Endothelial cell of umbilical vein (primary cell): ENCODE results near the gene GCNT2. TPM values are rescaled to one million over a fixed set of nuclear protein-coding genes. Genes with fewer than 3 reads are reported as not detected.

Experiments used
- BruUV-seq: library from RNA; stranded (reverse); fragments of 400-500 nt; replicated peaks from 2 replicates; lab custom pipeline; 2021; lab: Mats Ljungman, UMichigan
- CTCF ChIA-PET: fragments of 300-600, 350-600 bp; sonication (Branson Sonifier 250); formaldehyde crosslinking; loops from one replicate; lab custom pipeline; 2021; ENCODE audit warnings: antibody characterized with exemption, inconsistent platforms; lab: Charles Lee
- POLR2A ChIA-PET: fragments of 300-600, 350-600 bp; sonication (Branson Sonifier 250); formaldehyde crosslinking; loops from one replicate; lab custom pipeline; 2021; ENCODE audit warnings: antibody characterized with exemption, inconsistent platforms; lab: Charles Lee
- DNase-seq: peaks from one replicate; pipeline ENCODE4 v3.0.0-alpha.2; 2011; ENCODE audit warnings: low read depth, low spot score
- FAIRE-seq: peaks from 2 replicates; lab custom pipeline; 2011; peaks lifted over from hg19 to GRCh38; lab: Jason Lieb, UNC
- H2AFZ ChIP-seq: 2 replicates; pipeline ENCODE4 v1.6.0; 2012; ENCODE audit warnings: low read depth, low read length, control low read depth, inconsistent platforms
- H3K27ac ChIP-seq: 2 replicates; pipeline ENCODE4 v1.5.1; 2011; ENCODE audit warnings: low read depth, mild to moderate bottlenecking, control low read depth, low read length, moderate library complexity; ENCODE audit not compliant: insufficient read depth
- H3K27me3 ChIP-seq, 2 experiments: 2 replicates each; pipeline versions ENCODE4 v1.6.0 to v1.6.1; 2011; ENCODE audit warnings: low read length in 2 of 2, mixed read lengths in 1 of 2; ENCODE audit not compliant: control insufficient read depth in 2 of 2, insufficient read depth in 2 of 2
- H3K36me3 ChIP-seq, 2 experiments: 2 replicates in 1 of 2; 3 replicates in 1 of 2; pipeline ENCODE4 v1.5.1; 2011; ENCODE audit warnings: low read length in 2 of 2, mild to moderate bottlenecking in 1 of 2, moderate library complexity in 1 of 2; ENCODE audit not compliant: control insufficient read depth in 2 of 2, insufficient read depth in 2 of 2; ENCODE audit errors: extremely low read depth in 1 of 2
- H3K4me1 ChIP-seq: 3 replicates; pipeline ENCODE4 v1.5.1; 2011; ENCODE audit warnings: mild to moderate bottlenecking, low read length; ENCODE audit not compliant: control insufficient read depth, insufficient read depth; ENCODE audit errors: extremely low read depth
- H3K4me2 ChIP-seq: 2 replicates; pipeline ENCODE4 v1.6.1; 2011; ENCODE audit warnings: low read length, control low read depth, mixed read lengths; ENCODE audit not compliant: insufficient read depth
- H3K4me3 ChIP-seq, 3 experiments: fragments of 200-600 bp in 1 of 3; sonication (generic), shearing (Covaris generic) in 1 of 3; replicated peaks in 1 of 3; 2 replicates each; pipeline ENCODE4 v1.5.1; 2011 to 2016; ENCODE audit warnings: control low read depth in 3 of 3, low read length in 3 of 3, mild to moderate bottlenecking in 2 of 3, inconsistent platforms in 1 of 3, low read depth in 1 of 3, moderate library complexity in 1 of 3; ENCODE audit not compliant: insufficient read depth in 1 of 3
- H3K79me2 ChIP-seq: 2 replicates; pipeline ENCODE4 v1.6.0; 2012; ENCODE audit warnings: low read length, inconsistent platforms; ENCODE audit not compliant: control insufficient read depth, insufficient read depth
- H3K9ac ChIP-seq: replicated peaks from 2 replicates; pipeline ENCODE3; 2011; ENCODE audit warnings: low read length, control low read depth; ENCODE audit not compliant: insufficient read depth; ENCODE audit errors: extremely low read depth
- H3K9me1 ChIP-seq: replicated peaks from 3 replicates; pipeline ENCODE4 v1.6.0; 2011; ENCODE audit warnings: mild to moderate bottlenecking, low read length; ENCODE audit not compliant: control insufficient read depth, insufficient read depth; ENCODE audit errors: extremely low read depth
- H3K9me3 ChIP-seq: replicated peaks from 2 replicates; pipeline ENCODE4 v1.5.1; 2012; ENCODE audit warnings: low read length, inconsistent platforms; ENCODE audit not compliant: control insufficient read depth, insufficient read depth
- H4K20me1 ChIP-seq: replicated peaks from 2 replicates; pipeline ENCODE3; 2011; ENCODE audit warnings: mild to moderate bottlenecking, low read length; ENCODE audit not compliant: control insufficient read depth, insufficient read depth; ENCODE audit errors: extremely low read depth
- EZH2 ChIP-seq: IDR thresholded peaks from 2 replicates; pipeline ENCODE4 v1.6.1; 2012; ENCODE audit warnings: borderline replicate concordance, low read depth, mild to moderate bottlenecking, moderate library complexity, low read length, inconsistent platforms; ENCODE audit not compliant: severe bottlenecking
- FOS ChIP-seq: IDR thresholded peaks from 2 replicates; pipeline ENCODE4 v1.6.1; 2011; ENCODE audit warnings: mild to moderate bottlenecking, low read length, moderate library complexity, borderline replicate concordance; ENCODE audit not compliant: insufficient read depth
- GATA2 ChIP-seq: IDR thresholded peaks from 2 replicates; pipeline ENCODE4 v1.7.0; 2011; ENCODE audit warnings: low read depth, mild to moderate bottlenecking, moderate library complexity, mixed read lengths, low read length; ENCODE audit not compliant: insufficient read length, insufficient read depth
- JUN ChIP-seq: IDR thresholded peaks from 2 replicates; pipeline ENCODE4 v1.6.1; 2011; ENCODE audit warnings: borderline replicate concordance, low read depth; ENCODE audit not compliant: insufficient read length, insufficient read depth
- MYC ChIP-seq: IDR thresholded peaks from one replicate; pipeline ENCODE4 v1.6.1; 2011; ENCODE audit warnings: mild to moderate bottlenecking, low read depth, low read length
- POLR2A ChIP-seq: IDR thresholded peaks from 2 replicates; pipeline ENCODE4 v1.6.1; 2012; ENCODE audit warnings: low read depth, mild to moderate bottlenecking, control low read depth, low read length
- POLR2AphosphoS5 ChIP-seq: IDR thresholded peaks from 2 replicates; pipeline ENCODE4 v1.6.1; 2012; ENCODE audit warnings: low read depth, mild to moderate bottlenecking, control low read depth, low read length, moderate library complexity; ENCODE audit not compliant: insufficient read depth
- dilution Hi-C: fragments of 300-500 bp; cut with MboI; formaldehyde crosslinking; loops from one replicate; pipeline ENCODE4 v1.15.0; 2019; ENCODE audit warnings: low sequenced_read_pairs; ENCODE audit not compliant: extremely low pct_ligation_motif_present
- intact Hi-C: fragments of 100-400 bp; cut with micrococcal nuclease; formaldehyde crosslinking; loops from one replicate; pipeline ENCODE4 v1.10.0; 2022
- polyA plus RNA-seq, 4 experiments: library from polyadenylated mRNA; depleted of rRNA in 3 of 4; stranded (reverse) in 3 of 4; unstranded in 1 of 4; fragments of >200 nt; gene quantifications; 2 replicates each; pipeline versions ENCODE4 v1.2.1 to v1.2.3, GENCODE V29; 2011 to 2012; ENCODE audit warnings: missing spikeins in 1 of 4
- total RNA-seq: library from RNA; stranded (reverse); gene quantifications from 2 replicates; pipeline ENCODE4 v1.2.3, GENCODE V29; 2021
- TF ChIP-seq, protein P1 (sequence below), 2 donors: IDR thresholded peaks; 1 replicate in 1 of 2; 2 replicates in 1 of 2; pipeline ENCODE4 v1.5.1; 2011; ENCODE audit warnings: low read length in 2 of 2, mild to moderate bottlenecking in 2 of 2, moderate library complexity in 2 of 2, control low read depth in 1 of 2, inconsistent platforms in 1 of 2, low read depth in 1 of 2; ENCODE audit not compliant: insufficient read depth in 1 of 2; ENCODE audit errors: extremely low read depth in 1 of 2
- TF ChIP-seq, protein P2 (sequence below): IDR thresholded peaks from 2 replicates; pipeline ENCODE4 v1.6.1; 2011; ENCODE audit not compliant: insufficient read depth, insufficient read length

GCNT2 gene
- total and polyA plus RNA-seq, 2 donors (not counting 3 experiments of a cell fraction or from before 2014, with no cell fraction given), result 3.8 to 10.9 TPM

DNA sequence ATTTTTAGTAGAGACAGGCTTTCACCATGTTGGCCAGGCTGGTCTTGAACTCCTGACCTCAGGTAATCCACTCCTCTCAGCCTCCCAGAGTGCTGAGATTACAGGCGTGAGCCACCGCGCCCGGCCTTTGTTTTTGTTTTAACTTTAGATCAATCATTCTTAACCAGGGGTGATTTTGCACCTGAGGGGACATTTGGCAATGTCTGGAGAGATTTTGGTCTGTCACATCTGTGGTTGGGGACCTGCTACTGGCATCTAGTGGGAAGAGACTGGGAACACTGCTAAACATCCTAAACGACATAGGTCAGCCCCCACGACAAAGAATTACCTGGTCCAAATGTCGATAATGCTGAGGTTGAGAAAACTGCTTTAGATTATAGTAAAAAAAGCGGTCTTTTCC is 91.0 kb downstream of the GCNT2 start:
- intact Hi-C loops, result no loop called here
- H4K20me1 ChIP-seq, result no peaks in the 10 kb centered on the region
- CTCF ChIA-PET, result no interaction called here
- no peaks in the 10 kb centered on the region for H3K9me3 ChIP-seq
- H3K4me3 ChIP-seq, result no peak overlapping the region
- no peaks in the 10 kb centered on the region for H3K4me1 ChIP-seq
- no peak overlapping the region for H3K4me2 ChIP-seq
- H3K27me3 ChIP-seq, result no peaks in the 10 kb centered on the region
- no peaks in the 10 kb centered on the region for H3K9me1 ChIP-seq
- no peak for FAIRE-seq
- no peak for DNase-seq
- no peak overlapping the region for H3K27ac ChIP-seq
- H3K36me3 ChIP-seq, result no peaks in the 10 kb centered on the region
- H2AFZ ChIP-seq, result no peak overlapping the region
- POLR2A ChIA-PET, result no interaction called here
- H3K9ac ChIP-seq, result no peak overlapping the region
- dilution Hi-C loops, result no loop called here
- no peak for TF ChIP-seq POLR2AphosphoS5
- no peak for TF ChIP-seq GATA2
- TF ChIP-seq, protein P1, sequence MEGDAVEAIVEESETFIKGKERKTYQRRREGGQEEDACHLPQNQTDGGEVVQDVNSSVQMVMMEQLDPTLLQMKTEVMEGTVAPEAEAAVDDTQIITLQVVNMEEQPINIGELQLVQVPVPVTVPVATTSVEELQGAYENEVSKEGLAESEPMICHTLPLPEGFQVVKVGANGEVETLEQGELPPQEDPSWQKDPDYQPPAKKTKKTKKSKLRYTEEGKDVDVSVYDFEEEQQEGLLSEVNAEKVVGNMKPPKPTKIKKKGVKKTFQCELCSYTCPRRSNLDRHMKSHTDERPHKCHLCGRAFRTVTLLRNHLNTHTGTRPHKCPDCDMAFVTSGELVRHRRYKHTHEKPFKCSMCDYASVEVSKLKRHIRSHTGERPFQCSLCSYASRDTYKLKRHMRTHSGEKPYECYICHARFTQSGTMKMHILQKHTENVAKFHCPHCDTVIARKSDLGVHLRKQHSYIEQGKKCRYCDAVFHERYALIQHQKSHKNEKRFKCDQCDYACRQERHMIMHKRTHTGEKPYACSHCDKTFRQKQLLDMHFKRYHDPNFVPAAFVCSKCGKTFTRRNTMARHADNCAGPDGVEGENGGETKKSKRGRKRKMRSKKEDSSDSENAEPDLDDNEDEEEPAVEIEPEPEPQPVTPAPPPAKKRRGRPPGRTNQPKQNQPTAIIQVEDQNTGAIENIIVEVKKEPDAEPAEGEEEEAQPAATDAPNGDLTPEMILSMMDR (IDR thresholded peaks at IDR 0.05; ENCODE audit: extremely low read depth in 1 of 2, insufficient read depth in 1 of 2, low read depth in 1 of 2, low read length in 2 of 2), result no peak
- TF ChIP-seq EZH2, result no peak
- TF ChIP-seq JUN, result no peak
- BruUV-seq, result no TSS peak
- no peaks in the 10 kb centered on the region for H3K79me2 ChIP-seq

DNA sequence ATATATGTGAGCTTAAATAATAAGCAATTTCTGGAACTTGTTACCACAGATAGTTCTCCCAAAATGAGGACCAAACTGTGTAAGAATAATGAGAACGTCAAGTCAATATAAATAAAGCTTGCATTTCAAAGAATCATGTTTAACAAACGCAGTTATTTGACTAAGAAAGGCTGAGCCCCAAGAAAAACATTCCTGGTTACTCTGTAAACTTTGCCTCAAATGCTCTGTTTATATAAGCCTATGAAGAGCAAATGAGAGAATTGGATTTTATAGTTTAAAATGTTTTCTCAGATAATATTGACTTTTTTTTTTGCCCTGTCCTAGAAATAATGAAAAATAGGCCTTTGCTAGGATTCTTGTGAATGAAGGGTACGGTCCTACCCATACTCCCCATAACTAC is 91.9 kb downstream of the GCNT2 start:
- no peak overlapping the region for H3K4me3 ChIP-seq
- CTCF ChIA-PET, result interaction anchor here (0.8 kb wide), 1 partner anchor 103 kb away, joined by 3 read pairs; no protein-coding TSS in a partner anchor
- no peaks in the 10 kb centered on the region for H3K27me3 ChIP-seq
- no peaks in the 10 kb centered on the region for H3K4me1 ChIP-seq
- H3K4me2 ChIP-seq, result no peak overlapping the region
- no peak overlapping the region for H3K9ac ChIP-seq
- H4K20me1 ChIP-seq, result no peaks in the 10 kb centered on the region
- no peaks in the 10 kb centered on the region for H3K9me3 ChIP-seq
- no peak overlapping the region for H3K27ac ChIP-seq
- FAIRE-seq (no peak), DNase-seq (no peak)
- TF ChIP-seq MYC (no peak), EZH2 (no peak), POLR2A (no peak), JUN (no peak), POLR2AphosphoS5 (no peak), GATA2 (no peak), FOS (no peak)
- TF ChIP-seq, protein P1 (IDR thresholded peaks at IDR 0.05; ENCODE audit: extremely low read depth in 1 of 2, insufficient read depth in 1 of 2, low read depth in 1 of 2, low read length in 2 of 2), result no peak
- TF ChIP-seq, protein P2, sequence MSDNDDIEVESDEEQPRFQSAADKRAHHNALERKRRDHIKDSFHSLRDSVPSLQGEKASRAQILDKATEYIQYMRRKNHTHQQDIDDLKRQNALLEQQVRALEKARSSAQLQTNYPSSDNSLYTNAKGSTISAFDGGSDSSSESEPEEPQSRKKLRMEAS, result no peak
- no TSS peak for BruUV-seq
- dilution Hi-C loops (no loop called here), intact Hi-C loops (no loop called here)
- H3K36me3 ChIP-seq, result no peaks in the 10 kb centered on the region
- POLR2A ChIA-PET, result no interaction called here
- no peaks in the 10 kb centered on the region for H3K79me2 ChIP-seq
- H2AFZ ChIP-seq, result no peak overlapping the region
- H3K9me1 ChIP-seq, result no peaks in the 10 kb centered on the region
